NCI-H2081 (cell line): ENCODE data around the gene LAD1.

Source experiments
- DNase-seq, 2 experiments: peaks; one replicate each; lab custom pipeline; 2025; lab: John Stamatoyannopoulos, UW

Gene LAD1

DNA sequence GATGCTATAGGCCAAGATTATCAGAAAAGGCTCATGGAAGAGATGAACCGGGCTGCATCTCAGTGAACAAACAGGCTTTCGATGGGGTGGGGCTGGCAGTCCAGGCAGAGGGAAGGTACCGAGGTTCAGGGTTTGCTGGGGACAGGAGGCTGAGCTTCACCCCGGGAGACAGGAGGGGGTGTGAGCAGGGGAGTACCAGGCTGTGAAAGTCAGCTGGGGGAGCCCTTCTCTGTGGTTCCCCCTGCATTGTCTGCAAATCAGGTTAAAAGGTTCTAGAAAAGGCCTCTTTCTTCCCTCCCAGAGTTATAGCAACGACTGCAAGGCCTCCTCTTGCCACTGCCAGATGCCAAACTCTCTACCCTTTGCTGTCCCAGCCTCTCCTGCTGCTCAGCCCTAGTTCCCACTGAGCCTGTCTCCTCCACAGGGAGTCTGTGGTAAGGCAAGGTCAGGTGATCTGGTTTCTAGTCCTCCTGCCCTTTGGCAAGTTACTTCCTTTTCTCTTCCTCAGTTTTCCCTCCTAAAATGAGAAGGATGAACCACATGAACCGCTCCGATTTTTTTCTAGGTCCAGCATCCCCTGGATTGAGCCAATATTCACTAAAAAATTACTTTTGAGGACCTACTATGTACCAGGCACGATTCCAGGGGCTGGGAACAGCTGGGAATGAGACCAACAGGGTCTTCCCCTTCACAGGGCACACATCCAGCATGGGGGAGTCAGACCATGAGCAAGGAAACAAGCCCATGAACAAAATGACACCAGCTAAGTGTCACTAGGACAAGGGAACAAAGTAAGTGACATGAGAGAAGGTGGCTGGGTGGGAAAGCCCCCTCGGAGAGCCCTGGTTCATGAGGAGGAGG is 7.2 kb downstream of the LAD1 start:
- DNase-seq: no peak

DNA sequence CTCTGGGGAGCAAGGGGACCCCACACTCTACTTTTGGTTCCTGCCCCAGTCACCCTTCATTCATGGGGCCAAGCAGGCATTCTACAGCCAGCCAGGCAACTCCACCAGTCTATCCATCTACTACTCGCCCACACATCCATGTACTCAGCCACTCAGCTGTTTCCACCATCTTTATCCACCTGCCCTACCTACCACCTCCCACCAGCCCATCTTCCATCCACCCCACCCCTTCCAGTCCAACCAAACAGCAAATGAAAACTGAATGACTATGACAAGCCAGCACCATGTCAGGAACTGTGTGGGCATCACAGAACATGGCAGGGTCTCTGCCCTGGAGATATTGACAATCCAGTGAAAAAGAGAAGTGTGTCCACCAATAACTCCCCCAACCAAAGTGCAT is 7.9 kb downstream of the LAD1 start:
- no peak for DNase-seq

DNA sequence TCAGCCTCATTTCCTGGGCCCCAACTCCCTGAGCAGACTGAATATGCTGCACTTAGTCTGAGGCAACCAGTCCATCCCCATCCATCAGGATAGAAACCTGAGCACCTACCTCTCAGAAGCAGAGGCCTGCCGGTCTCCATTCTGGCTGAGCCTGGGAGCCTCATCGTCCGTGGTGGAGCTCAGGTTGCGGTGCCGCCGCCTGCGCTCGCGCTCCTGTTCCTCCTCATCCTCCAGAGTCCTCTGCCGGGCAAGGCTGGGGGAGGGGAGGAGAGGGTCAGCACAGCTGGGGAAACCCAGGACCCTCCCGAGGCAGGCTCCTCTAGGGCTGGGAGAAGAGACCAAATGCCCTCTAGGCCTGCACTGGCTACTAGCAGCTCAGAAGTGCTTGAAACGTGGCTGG is 10.1 kb downstream of the LAD1 start:
- DNase-seq: no peak

DNA sequence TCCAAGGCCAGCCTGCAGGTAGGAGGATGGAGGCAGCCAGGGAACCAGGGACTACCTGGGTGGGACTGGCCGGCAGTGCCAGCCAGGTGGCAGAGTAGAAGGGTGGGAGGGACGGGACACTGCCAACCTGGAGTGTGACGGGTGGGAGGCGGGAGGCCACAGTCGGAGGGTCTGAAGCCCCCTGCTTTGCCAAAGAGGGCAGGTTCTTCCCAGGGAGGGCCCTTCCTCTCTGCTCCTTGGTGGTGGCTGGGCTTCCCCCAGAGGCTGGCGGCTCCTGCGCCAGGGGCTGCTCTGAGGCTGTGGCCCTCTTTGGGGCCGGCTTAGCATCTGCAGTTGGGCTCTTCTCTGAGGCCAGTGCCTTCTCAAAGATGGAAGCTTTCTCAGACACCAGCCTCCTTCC is 12.9 kb downstream of the LAD1 start:
- no peak for DNase-seq

DNA sequence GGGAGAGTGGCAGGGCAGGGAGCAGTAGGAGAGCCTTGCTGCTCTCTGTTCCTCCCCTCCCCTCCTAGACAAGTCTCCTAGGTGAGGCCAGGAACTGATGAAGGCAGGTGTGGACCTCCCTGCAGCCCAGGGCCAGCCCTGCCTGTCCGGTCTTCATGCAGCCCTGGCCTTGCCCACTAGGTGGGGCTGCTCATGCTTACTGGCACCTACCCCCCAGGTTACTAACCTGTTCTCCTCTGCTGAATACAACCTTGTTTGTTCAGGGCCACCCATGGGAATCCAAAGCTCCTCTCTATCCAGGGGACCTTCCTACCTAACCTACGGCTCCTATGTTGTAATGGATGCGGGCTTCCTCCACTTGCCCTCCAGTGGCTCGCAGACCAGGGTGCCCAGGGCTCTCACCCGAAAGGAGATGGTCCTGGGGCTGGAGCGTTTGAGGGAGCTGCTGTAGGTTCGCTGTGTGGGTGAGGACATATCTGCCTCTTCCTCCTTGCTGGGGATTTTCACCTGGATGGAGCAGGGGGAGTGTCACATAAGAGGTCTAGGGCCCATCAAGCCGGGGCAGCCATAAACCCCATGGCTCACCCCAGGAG is 13.7 kb downstream of the LAD1 start:
- DNase-seq: peak; percentile 62 to 65

DNA sequence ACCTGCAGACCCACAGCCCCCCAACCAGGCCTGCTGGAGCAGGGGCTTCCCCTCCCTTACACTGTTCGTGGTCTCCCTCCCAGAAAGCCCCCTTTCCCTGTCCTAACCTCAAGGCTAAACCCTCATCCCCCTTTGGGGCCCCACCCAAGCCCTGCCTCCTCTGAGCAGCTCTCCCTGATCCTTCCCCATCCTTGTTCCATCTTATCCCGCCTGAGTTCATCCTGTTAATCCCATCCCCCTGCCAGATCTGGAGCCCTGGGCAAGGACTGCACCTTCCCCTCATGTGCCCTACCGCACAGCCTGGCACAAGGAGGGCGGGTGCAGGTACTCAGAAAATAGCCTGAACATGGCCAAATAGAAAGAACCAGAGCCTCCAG is 14.7 kb downstream of the LAD1 start:
- no peak for DNase-seq

DNA sequence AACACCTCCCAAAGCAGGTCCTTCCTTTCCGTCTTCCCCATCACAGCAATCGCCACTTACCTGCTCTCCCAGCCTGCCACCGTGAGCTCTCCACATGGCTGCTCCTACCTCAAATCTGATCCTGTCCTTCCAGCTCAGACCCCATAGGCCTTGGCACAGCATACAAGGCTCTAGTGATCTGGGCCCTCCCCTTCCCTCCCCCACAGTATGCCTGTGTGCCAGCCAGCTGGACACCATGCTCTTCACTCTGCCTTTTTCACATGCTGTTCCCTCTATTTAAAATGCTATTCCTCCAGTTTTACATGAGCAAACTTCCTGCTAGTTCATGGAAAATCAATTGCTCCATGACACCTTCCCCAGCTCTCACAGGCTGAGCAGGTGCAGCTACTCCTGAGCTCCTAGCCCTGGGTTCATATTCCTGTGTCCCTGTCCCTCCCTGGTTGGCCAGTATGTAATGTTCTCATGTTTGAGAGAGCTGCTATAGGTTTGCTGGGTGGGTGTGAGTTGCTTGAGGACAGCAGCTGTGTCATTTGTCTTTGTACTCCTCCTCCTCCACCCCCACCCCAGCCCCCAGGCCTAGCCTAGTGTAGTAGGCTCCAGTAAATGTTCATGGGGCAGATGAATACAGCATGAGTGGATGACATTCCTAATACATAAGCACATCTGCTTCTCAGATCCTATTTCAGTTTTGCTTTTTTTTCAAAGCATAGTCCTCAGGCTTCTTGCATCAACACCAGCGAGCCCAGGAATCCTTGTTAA is 15.3 kb downstream of the LAD1 start:
- no peak for DNase-seq

DNA sequence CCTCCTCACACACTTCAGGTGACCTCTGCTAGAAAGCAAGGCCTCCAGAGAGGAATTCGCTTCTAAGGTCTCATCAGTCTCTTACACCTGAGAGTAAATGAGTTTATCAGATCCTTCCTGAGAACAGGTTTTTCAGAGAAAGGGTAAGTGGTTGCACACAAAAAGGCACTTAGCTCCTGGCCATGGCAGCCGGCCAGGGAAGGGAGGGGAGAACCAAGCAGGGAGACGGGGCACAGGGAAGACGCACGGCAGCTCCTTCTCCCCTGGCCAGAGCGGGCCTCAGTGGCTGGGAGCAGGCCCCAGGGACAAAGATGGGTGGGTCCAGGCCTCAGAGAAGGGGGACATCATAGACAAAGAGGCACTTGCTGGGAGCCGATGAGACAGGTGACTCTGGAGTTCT is 18.0 kb downstream of the LAD1 start:
- peak in 1 of 2 experiments; percentile 11 for DNase-seq

DNA sequence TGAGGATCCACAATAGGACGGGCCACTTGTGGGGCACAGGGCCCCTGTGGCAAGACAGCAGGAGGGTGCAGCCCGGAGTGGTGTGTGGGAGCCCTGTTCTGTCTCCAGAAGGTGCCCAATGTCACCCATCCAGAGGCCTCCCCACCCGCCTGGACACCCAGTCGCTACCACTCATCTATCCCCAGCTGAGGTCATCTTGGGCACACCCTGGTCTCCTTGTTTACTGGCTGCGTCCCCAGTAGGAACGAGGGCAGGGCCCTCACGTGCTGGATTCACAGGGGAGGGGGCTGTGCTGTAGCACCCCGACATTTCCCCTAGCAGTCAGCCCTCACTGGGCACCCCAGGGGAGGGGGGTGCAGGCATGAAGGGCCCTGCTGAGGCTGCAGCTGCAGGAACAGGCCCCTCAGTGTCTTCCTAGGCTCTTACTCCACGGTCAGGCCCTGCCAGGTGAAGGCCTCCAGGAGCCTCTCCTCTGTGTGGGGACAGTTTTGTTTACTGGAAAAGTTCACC is 19.3 kb downstream of the LAD1 start:
- DNase-seq: no peak

DNA sequence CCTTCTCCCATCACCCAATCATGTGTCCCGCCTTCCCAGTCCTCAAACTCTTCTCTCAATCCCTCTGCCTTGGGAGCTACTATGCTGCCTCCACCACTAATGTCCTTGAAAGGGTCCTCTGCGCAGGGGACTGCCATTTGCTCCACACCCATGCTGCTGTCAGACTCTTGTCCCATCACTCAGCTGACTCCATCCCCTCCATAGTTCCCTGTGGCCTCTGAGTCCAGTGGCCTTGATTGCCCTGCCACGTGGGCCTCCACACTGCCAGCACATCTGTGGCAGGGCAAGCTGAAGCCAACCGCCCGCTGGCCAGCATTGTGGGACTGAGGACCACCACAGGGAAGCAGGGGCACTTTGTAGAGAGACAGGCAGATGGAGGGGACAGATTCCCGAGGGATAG is 20.3 kb downstream of the LAD1 start:
- DNase-seq: no peak

DNA sequence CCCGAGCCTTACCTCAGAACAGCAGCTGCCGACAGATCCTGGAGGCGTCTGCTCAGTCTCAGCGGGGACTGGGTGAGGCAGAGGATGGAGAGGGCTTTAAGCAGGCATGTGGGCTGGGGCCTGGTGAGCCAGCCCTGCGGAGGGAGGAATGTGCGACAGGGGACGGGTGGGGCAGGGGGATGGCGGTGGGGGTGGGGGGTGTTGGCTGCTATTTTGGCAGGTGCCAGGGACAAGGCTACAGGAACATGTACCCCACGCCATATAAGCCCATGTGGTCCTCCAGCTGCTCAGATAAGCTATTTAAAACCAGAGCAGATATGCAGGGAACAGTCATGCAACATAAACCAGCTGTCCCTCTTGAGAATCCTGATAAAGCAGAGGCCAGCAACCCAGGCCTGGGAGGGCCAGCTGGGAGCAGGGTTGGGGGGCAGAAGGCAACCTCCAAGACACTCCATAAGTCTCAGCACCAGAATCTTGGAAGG is 21.5 kb downstream of the LAD1 start, which contains the start of gene TNNT2:
TSS of gene TNNT2 (minus strand) at position 70 of the 482 bp plus-strand sequence. CDS start 4,426 bp downstream, outside the sequence.
- DNase-seq: no peak

DNA sequence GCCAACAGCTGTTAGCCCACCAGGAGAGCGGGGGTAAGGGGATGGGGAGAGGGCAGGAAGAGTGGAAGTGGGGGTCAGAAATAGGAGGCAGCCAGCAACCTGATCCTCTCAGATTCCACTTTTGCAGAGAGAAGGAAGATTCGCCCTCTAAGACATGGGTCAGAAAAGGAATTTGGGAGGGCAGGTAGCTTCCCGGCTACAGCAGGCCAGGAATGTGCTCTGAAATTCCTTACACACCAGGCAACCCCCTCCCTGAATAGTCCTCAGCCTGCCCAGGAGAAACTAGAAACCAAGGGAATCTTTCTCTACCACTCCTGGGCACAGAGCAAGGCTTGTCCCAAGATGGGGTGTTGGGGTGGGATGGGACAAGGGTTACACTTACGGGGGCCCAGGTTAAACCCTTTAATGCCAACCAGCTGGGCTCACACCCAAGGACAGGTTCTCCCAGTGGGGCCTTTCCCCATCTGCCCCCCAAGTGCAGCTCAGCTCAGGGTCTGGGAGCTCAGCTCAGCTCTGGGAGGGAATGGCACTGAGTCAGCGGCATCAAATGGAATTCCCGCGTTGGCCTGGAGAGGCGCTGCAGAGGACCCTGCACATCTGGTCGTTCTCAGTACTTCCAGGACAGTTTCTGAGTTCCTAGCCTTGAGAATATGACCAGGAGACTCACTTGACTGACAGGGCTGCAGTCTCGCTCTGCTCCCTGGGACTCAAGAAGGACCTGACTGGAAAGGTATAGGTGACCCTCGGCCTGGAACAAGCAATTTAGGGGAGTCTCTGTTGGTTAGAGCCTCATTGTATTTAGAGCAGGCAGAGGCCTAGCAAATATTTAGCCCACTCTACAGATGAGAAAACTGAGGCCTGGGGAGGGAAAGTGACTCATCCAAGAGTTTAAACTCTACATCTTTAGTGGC is 22.4 kb downstream of the LAD1 start:
- DNase-seq: no peak

DNA sequence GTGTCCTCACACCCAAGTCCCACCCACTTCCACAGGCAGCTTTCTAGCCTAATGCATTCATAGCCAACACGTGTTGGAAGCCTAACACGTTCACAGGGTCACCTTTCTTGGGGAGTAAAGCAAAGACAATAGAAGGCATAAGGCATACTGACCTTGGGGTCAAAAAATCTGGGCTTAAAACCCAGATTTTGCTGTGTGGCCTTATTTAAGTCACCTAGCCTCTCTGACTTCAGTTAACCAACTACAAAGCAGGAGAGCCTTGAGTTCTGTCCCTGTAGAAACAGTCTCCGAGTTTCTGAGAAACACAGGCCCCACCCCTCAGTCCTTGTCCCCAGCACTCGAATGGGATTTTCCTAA is 23.0 kb downstream of the LAD1 start:
- DNase-seq: no peak

DNA sequence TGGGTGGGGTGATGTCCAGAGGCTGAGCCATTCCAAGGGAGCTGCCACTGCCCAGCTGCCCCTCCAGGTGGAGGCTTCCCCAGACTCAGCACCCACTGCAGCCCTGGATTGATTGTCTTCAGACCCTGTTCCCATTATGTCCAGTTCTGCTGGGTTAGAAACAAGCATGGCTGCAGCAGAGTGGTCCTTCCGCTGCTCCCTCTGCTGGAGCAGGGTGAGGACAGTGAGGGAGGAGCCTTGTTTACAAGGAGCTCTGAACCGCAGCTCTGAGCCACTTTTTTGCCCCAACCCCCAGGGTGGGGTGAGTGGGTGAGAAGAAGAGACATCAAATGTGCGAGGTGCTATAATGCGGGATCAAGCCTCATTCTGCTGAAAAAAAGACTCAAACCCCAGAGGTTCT is 24.0 kb downstream of the LAD1 start:
- DNase-seq: no peak

DNA sequence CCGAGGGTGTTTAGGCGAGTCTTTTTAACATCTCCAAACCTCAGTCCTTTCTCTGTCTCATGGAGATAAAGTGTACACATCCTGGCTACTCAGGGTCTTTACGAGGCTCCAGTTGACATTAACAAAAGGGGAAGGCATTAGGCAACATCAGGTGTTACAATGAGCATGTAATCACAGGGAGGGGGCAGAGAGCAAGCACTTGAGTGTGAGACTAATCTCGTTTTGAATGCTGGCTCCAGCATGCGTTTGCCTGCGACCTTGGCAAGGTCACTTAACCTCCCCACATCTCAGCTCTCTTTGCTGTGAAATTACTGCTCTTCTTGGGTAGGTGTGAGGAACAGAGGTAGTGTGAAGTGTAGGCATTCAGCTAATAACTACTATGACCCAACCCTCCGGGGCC is 24.8 kb downstream of the LAD1 start:
- peak in 1 of 2 experiments; percentile 40 for DNase-seq

DNA sequence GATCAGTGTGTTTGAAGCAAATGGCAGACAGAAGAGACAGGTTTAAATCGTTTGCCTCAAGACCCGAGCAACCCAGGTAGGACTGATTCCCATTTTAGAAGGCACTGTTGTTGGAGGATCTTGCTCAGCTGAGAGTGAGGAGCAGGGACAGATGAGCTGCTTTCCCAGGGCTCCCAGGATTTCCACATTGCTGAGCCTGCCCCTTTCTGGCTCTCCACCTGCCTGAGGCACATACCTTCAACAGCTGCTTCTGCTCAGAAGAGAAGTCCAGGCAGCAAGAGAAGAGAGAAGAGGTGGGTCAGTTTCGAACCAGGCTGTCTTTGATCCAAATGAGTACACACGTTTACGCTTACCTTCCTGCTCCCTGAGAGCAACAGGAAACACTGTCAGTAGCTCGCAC is 27.3 kb downstream of the LAD1 start:
- DNase-seq: no peak

DNA sequence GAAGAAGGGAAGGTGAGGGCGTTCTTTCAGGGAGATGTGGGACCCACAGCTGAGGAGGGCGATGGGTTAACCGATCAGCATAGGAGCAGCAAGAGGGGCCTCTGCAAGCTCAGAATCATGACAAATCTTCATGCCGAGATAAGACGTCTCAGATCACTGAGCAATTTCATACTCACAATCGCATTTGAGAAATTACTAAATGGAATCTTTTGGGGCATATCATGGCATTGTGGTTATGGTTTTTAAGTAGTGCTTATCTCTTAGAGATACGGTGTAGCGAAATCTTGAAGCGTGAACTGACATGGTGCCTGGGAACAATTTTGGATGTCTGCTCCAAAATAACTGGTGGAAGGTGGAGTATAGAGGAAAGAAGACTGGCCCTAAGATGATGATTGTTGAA is 27.8 kb downstream of the LAD1 start:
- DNase-seq: no peak

DNA sequence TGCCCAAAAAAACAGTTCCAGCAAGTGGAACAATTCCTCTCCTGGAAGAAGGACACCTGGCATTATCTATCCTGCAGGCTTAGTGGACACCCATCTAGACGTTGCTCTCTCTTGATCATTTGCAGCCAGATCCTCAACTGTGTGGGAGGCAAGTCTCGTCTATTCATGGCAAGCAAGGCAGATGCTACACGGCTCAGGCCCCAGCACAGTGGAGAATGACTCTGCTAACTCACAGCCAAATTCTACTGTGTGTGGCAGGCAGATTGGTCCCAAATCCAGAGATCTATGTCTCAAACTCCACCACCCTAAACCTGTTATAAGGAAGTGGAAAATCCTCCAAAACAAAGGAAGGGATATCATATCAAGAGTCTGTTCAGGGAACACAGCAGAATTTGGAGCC is 28.6 kb downstream of the LAD1 start:
- no peak for DNase-seq

DNA sequence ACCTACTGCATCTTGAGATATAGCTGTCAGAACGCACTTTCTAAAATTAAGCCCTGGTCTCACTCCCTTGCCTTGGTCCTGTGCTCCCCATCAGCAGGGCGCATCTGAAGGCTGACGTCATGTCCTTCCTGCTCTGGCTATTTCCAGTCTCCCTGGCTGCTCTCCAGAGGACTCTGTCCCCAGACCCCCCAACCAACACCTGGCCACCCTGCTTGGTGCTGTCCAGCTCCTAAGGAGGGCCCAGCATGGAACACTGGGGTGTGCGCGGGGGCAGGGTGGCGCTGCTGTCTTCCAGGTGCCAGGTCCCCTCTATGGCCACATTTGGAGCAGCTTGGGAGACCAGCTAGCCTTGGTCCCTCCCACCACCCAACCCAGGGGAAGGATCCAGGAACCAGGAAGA is 29.9 kb downstream of the LAD1 start:
- no peak for DNase-seq

DNA sequence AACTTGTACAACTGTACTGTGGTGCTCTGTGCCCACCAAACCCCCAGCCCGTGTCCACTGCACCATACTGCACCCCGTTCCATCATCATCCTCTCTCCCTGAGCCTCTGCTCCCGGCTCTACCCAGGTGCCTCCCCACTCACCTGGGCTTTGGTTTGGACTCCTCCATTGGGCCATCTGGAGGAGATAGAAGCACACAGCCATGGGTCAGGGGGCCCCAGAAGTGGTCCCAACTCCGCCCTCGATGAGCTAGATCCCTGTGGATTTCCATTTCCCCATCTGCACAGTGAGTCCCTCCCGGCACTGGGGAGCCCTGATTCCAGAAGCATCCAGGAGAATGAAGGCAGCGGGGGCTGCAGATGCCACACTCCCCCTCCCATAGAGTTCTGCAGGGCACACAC is 32.4 kb downstream of the LAD1 start:
- no peak for DNase-seq

DNA sequence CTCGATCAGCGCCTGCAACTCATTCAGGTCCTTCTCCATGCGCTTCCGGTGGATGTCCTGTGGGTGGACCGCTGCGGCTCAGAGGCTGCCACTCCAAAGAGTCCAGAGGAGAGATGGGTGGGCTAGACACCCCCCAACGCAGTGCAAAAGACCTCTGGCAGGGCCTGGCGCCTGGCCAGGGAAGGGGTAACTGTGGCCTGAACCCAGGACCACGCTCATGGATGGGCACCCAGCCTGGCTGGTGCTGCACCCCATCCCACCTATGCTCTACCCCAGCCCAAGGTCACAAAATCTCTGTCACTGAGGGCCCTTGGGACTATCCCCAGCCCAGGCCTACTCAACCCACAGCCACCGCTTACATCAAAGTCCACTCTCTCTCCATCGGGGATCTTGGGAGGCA is 33.9 kb downstream of the LAD1 start:
- DNase-seq: no peak

DNA sequence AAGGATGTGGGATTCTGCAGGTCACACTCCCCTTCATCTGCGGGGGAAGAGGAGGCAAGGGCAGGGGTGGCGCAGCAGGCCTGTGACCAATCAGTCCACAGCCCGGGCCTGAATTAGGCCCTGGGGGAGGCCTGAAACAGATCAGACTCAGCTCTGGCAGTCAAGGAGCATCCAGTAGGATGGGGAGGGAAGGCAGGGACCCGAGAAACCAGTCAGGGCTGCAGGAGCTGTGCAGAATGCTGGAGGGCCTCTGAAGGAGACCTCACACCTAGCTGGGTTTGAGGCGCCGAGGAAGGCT is 34.4 kb downstream of the LAD1 start:
- no peak for DNase-seq
